ENCODE results near the gene MS4A4A.

Gene MS4A4A

DNA sequence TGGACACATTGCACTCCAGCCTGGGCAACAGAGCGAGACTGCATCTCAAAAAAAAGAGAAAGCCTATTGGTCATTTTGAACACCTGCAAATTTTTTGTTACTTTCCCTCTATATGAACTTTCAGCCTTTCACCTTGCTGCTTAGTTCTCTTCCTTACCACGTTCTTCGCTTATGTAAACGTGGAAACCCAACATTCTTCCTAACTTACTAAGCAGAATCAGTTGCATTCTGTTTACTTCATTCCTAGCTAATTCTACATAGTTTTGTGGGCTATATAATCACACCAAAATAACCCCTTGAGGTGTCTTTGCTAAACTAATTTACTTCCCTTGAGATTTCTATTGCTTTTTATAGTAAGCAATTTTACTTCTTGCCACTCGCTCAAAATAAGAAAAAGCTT is 23.2 kb downstream of the MS4A4A start:
- DNase-seq, result no peak

GRCh38 chr11:60305906-60306619 is 25.6 kb downstream of the MS4A4A start:
- no peak for DNase-seq

GRCh38 chr11:60307507-60308195 is 27.2 kb downstream of the MS4A4A start:
- DNase-seq, result no peak

GRCh38 chr11:60310407-60310998 is 30.0 kb downstream of the MS4A4A start:
- DNase-seq, result no peak

GRCh38 chr11:60314635-60315321 is 34.3 kb downstream of the MS4A4A start:
- no peak for DNase-seq

DNA sequence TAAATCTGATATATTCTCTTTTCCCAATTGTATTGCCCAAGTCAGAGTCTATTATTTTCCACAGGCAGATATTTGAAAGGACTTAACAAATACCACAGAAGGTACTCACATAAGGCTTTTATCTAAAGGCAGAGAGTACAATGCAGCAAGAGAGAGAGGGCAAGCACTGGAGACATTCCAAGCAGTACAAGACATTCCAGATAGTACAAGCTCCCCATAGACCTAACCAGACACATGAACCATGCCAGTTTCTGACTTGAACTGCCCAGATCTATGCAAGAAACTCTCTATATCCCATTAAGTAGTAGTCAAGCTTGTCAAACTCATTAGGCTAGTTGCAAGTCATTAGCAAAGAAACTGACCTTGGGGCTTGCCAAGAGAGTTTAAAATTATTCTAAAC is 35.4 kb downstream of the MS4A4A start:
- no peak for DNase-seq

DNA sequence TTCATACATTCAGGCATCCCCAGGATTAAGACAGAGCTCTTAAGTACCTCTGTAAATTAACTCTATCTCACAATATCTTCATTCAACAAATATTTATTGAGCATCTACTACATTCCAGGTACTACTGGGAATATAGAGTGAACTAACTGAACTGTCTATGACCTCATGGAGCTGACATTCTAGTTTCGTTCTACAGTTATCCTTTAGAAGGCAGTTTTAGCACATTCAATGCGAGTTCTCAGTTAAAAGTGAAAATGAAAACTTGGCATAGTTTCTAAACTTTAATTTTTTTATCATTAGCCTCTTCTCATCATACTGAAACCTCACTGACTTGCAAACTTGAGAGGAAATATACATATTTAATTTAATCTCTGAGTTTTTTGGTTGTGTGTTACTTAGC is 35.9 kb downstream of the MS4A4A start:
- no peak for DNase-seq

DNA sequence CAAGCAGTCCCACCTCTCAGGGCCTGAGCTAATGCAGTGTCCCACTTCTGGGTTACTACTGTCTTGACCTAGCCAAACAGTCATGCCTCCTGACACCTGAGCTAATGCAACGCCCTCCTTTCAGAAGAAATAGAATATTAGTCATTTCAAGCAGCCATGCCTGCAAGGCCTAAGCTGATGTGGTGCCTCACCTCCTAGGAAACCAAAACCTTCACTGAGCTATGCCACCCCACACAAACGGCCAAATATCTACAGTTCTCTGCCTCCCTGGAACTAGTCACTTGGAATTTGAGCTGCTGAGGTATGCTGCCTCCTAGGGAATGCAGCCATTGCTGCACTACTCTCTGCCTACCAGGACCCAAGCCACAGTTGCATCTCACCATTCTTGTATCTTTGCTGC is 38.3 kb downstream of the MS4A4A start:
- no peak for DNase-seq

DNA sequence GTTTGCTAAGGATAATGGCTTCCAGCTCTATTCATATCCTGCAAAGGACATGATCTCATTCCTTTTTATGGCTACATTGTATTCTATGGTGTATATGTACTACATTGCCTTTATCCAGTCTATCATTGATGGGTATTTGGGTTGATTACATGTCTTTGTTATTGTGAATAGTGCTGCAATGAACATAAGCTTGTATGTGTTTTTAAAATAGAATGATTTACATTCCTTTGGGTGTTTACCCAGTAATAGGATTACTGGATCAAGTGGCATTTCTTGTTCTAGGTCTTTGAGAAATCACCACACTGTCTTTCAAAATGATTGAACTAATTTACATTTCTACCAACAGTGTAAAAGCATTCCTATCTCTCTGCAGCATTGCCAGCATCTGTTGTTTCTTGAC is 40.6 kb downstream of the MS4A4A start:
- DNase-seq, result no peak

GRCh38 chr11:60326955-60327354 is 46.5 kb downstream of the MS4A4A start, which contains the start of gene MS4A6E:
Gene MS4A6E, plus strand, starts transcription at chr11:60327255. Its CDS starts 7,641 bp downstream, at chr11:60334896.
- no peak for DNase-seq

- DNase-seq, result no peak
Observed at GRCh38 chr11:60328460-60328859, 48.0 kb downstream of the MS4A4A start.

DNA sequence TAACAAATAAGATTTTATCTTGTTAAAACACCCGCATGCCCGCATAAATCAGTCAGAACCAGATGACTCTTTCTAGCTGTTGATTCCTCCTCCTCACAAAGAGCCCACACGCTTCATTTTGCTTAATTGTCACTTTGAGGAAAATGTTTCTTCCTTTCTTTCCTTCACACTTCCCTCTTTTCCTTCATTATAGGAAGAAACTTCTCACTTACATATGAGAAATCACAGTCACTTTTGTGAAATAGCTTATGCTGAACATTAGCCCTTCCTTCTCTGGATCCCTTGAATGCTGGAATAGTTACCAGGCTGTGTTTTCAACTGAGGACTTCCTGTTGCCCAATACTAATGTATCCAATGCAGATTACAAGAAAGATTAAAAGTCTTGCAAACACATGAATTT is 52.4 kb downstream of the MS4A4A start:
- no peak for DNase-seq

GRCh38 chr11:60334005-60334620 is 53.6 kb downstream of the MS4A4A start:
- peak; percentile 44 for DNase-seq

DNA sequence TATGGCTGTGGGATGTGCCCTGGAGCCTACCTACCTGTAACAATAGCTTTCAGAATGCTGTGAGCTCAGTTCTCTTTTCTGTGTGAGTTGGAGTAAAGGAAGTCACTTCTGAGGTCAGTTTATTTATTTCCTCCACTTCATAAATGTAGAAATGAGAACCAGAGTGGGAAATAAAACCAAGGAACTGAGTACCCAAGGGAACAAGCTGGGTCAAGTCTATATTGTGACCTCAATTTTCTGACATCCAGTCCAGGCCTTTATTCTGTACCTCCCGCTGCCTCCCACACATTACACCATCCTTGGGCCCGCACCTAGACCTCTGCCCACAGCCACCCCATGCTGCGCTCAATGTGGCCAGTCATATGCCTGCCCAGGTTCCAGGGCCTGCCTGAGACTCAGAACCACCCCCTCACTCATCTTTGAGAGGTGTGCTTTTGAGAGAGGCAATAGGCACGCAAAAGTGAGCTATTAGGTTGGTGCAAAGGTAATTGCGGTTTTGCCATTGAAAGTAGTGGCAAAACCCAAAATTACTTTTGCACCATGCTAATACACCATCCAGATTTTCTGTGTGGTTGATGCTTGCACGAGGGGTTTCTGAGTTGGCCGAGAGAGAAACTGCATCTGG is 56.4 kb downstream of the MS4A4A start:
- DNase-seq, result no peak

DNA sequence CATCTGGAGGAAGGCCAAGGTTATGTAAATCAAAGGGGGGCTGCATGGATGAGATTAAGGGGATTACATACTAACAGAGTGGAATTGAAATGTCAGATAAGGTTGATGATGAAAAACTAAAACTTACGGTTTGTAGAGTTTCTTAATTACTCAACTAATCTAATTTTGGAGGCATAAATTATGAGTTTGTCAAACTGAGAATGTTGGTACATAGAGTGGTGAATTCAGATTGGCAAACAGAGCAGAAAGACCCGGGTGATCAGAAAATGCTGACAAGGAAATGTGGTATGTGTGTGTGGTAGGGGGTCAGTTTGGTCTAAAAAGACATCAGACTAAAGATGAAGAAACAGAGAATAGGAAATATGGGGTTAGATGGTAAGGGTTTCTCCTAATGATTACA is 57.6 kb downstream of the MS4A4A start:
- DNase-seq, result no peak

DNA sequence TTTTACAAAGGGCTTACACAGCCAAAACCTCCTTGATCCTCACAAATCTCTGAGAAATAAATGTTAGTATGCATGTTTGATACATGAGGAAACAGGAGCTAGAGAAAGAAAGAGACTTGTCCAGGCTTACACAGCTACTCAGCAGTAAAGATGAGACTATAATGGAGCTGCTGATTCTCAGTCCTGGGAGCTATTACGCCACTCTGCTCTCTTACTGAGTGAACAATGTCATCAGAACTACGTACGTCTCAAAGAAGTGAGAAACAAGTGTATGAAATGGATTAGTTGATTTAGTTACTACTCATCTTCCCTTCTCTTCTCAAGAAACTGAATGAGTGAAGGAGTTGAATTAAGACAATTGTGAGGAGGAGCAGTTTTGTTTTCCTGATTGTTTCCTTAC is 58.9 kb downstream of the MS4A4A start:
- no peak for DNase-seq

DNA sequence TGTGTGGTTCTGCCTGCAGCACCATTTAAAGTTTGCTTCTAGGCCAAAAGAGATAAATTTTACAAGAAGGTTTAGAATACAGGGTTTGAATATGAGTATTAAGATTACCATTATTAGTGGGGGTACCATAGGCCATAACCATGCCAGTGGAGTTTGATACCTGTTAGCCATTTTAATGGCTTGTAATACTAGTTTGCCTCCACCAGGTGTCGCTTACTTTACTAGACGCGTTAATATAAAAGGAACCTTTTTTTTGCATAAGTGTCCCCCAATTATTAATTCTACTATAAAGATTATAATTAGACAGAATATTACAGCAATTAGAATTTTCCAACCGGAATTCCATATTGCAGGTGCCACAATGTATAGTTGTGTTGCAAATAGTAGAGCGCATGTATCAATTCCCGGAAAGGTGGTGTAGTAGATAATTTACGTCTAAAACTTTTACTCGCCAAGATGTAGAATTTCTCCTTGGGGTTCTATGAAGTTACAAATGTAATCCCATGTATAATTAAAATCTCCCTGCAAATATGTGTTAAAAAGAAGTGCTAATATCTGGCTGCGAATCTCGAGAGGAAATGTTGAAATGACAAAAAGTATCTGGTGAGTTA is 62.7 kb downstream of the MS4A4A start:
- DNase-seq, result no peak

DNA sequence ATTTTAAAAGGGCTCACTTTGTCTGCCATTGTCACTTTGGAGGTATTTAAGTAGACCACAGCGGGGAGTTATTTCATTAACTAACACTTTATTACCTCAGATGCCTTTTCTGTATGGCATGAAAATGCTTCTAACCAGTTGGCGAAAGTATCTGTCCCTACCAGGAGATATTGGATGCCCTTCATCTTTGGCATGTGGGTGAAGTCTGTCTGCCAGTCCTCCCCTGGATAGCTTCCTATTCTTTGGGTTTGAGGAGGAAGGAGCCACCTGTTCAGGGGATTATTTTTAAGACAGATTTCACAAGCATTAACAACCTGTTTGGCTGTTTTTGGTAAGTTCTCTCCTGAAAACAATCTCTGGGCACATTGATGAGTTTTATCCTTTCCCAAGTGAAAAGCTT is 63.7 kb downstream of the MS4A4A start:
- DNase-seq, result no peak

DNA sequence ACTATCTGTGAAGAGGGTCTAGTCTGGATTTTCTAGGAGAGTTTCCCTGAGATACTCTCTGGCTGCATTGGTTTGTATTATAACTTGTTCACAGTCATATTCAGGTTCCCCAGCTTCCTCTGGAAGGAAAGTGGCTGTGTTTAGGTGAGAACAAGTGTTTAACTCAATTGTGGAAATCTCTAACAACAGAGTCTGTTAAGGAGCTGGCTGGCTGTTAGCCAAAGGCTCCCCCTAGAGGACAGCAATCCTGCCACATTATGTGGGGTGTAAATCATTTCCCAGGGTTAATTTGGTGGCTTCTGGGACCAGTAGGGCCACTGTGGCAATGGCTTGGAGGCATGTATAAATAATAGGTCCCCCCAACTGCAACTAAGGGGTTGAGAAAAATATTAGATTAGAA is 65.0 kb downstream of the MS4A4A start:
- DNase-seq, result no peak

GRCh38 chr11:60347084-60347797 is 66.8 kb downstream of the MS4A4A start:
- no peak for DNase-seq

DNA sequence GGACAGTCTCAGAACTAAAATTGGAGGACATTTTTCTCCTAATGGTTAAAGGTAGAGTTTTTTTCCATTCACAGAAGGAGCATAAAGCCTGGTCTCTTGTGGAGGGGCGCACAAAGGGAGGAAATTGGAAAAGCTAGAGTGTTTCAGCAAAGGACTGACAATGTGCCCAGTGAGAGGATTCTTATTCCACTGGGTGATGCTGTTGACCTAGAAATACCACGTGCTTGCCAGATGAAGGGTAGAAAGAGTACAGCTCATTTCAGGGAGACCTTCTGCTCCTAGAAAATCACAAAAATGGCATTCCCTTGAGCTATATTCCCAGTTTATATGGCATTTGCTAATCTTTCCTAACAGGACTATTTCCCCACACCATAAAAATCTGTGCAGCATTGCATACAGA is 67.7 kb downstream of the MS4A4A start:
- no peak for DNase-seq

GRCh38 chr11:60349990-60350389 is 69.5 kb downstream of the MS4A4A start:
- DNase-seq, result no peak
